ENCODE data around the gene ANGPTL2. TPM values are rescaled to one million over a fixed set of nuclear protein-coding genes. Genes with fewer than 3 reads are reported as not detected.

The ANGPTL2 gene
- total and polyA plus RNA-seq, 4 donors = 13.4 to 51.2 (median 40.7) TPM

GRCh38 chr9:127135056-127135745 is 12.8 kb upstream of the ANGPTL2 start:
- Histone ChIP-seq H3K27ac (ENCODE audit: low read depth in 1 of 2, low read length in 2 of 2) (peak overlapping the region in 1 of 2 donors; percentile 29), H3K4me3 (ENCODE audit: low read length in 2 of 2) (no peak overlapping the region), H3K9me3 (ENCODE audit: control insufficient read depth, low read length) (no peaks in the 10 kb centered on the region), H3K4me1 (ENCODE audit: control insufficient read depth in 1 of 2, insufficient read depth in 2 of 2, low read length in 2 of 2) (peaks cover 0 to 6% of the 10 kb centered on the region in 2 donors), H3K27me3 (ENCODE audit: control insufficient read depth in 1 of 2, insufficient read depth in 2 of 2, low read length in 1 of 2) (no peaks in the 10 kb centered on the region), H3K36me3 (ENCODE audit: control insufficient read depth in 1 of 2, insufficient read depth in 2 of 2, low read length in 1 of 2) (no peaks in the 10 kb centered on the region)
- WGBS, 2 donors = 46 to 55% methylated on average over 4 of the region's 4 CpGs
- ATAC-seq (ENCODE audit: low FRiP score) (no peak), DNase-seq (no peak)
- intact Hi-C loops (cut with DNase I) = loop anchor here in 1 of 2 donors (2.0 kb wide), 1 partner anchor 52 kb away; no protein-coding TSS in a partner anchor

DNA sequence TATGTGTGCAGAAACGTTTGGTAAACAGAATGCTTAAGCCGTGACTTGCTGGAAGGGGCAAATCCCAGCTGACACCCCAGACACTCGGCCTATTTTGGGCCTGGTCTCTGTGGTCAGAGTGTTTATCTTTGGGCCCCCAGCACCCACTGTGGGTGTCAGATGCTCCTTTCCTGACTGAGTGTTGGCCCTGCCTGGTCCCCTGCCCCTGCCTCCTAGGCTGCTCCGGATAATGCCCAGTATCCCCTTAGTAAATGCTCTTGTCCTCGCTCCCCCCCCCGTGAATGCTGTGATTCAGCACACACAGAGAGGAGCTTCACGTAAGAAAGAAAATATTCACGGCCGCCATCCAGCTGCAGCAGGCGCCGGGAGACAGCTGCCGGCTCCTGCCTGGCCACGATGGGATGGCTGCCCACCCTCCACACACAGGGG is 11.3 kb upstream of the ANGPTL2 start:
- 8 to 10% methylated on average over 13 of the region's 13 CpGs for WGBS, 2 donors
- Histone ChIP-seq H3K27me3 (ENCODE audit: control insufficient read depth in 1 of 2, insufficient read depth in 2 of 2, low read length in 1 of 2) (no peaks in the 10 kb centered on the region), H3K4me3 (ENCODE audit: low read length in 2 of 2) (no peak overlapping the region), H3K27ac (ENCODE audit: low read depth in 1 of 2, low read length in 2 of 2) (peak overlapping the region; percentile 37 to 94), H3K4me1 (ENCODE audit: control insufficient read depth in 1 of 2, insufficient read depth in 2 of 2, low read length in 2 of 2) (peaks cover 0 to 6% of the 10 kb centered on the region in 2 donors), H3K36me3 (ENCODE audit: control insufficient read depth in 1 of 2, insufficient read depth in 2 of 2, low read length in 1 of 2) (no peaks in the 10 kb centered on the region), H3K9me3 (ENCODE audit: control insufficient read depth, low read length) (no peaks in the 10 kb centered on the region)
- ATAC-seq (ENCODE audit: low FRiP score) = peak; percentile 58
- peak in 1 of 2 donors; percentile 83 for DNase-seq
- intact Hi-C loops (cut with DNase I) = loop anchor here in 1 of 2 donors (2.0 kb wide), 1 partner anchor 53 kb away; no protein-coding TSS in a partner anchor

- Histone ChIP-seq H3K4me3 (ENCODE audit: low read length in 2 of 2) (no peak overlapping the region), H3K9me3 (ENCODE audit: control insufficient read depth, low read length) (no peaks in the 10 kb centered on the region), H3K4me1 (ENCODE audit: control insufficient read depth in 1 of 2, insufficient read depth in 2 of 2, low read length in 2 of 2) (peaks cover 0 to 6% of the 10 kb centered on the region in 2 donors), H3K27ac (ENCODE audit: low read depth in 1 of 2, low read length in 2 of 2) (peak overlapping the region; percentile 37 to 94), H3K27me3 (ENCODE audit: control insufficient read depth in 1 of 2, insufficient read depth in 2 of 2, low read length in 1 of 2) (no peaks in the 10 kb centered on the region), H3K36me3 (ENCODE audit: control insufficient read depth in 1 of 2, insufficient read depth in 2 of 2, low read length in 1 of 2) (no peaks in the 10 kb centered on the region)
- WGBS, 2 donors = 34 to 37% methylated on average over 15 of the region's 15 CpGs
- intact Hi-C loops (cut with DNase I) = no loop called here
- peak; percentile 8 for ATAC-seq (ENCODE audit: low FRiP score)
- no peak for DNase-seq
Measured at GRCh38 chr9:127132921-127133647, 10.6 kb upstream of the ANGPTL2 start.

DNA sequence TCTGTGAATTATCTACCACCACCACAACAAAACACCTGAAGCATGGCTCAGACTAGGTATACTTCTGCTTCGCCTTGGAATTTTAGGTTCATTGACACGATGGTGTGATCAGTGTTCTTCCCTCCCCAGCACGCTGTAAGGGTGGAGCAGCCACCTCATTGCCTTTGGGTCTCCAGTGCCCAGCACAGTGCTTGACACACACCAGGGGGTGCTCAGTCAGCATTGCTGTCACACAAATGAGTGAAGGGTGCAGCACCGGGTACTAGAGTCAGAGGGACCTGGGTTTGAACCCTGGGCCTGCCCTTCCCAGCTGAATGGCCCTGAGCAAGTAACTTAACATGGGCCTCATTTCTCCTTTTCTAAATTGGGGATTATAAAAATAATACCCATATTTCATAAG is 9.9 kb upstream of the ANGPTL2 start:
- WGBS, 2 donors = 96 to 97% methylated on average over 4 of the region's 4 CpGs
- no peak for DNase-seq

GRCh38 chr9:127131871-127132270 is 9.4 kb upstream of the ANGPTL2 start:
- no peaks in the 10 kb centered on the region for H3K27me3 ChIP-seq (ENCODE audit: control insufficient read depth in 1 of 2, insufficient read depth in 2 of 2, low read length in 1 of 2)
- intact Hi-C loops (cut with DNase I) = no loop called here
- no peaks in the 10 kb centered on the region for H3K36me3 ChIP-seq (ENCODE audit: control insufficient read depth in 1 of 2, insufficient read depth in 2 of 2, low read length in 1 of 2)
- no peak overlapping the region for H3K4me3 ChIP-seq (ENCODE audit: low read length in 2 of 2)
- peaks cover 0 to 6% of the 10 kb centered on the region in 2 donors for H3K4me1 ChIP-seq (ENCODE audit: control insufficient read depth in 1 of 2, insufficient read depth in 2 of 2, low read length in 2 of 2)
- peak overlapping the region in 1 of 2 donors; percentile 31 for H3K27ac ChIP-seq (ENCODE audit: low read depth in 1 of 2, low read length in 2 of 2)
- WGBS, 2 donors = 55 to 58% methylated on average over 6 of the region's 6 CpGs
- no peak for DNase-seq
- H3K9me3 ChIP-seq (ENCODE audit: control insufficient read depth, low read length) = no peaks in the 10 kb centered on the region
- ATAC-seq (ENCODE audit: low FRiP score) = no peak

More for the DNA sequence above, 9.9 kb upstream of the ANGPTL2 start:
- peaks cover 0 to 6% of the 10 kb centered on the region in 2 donors for H3K4me1 ChIP-seq (ENCODE audit: control insufficient read depth in 1 of 2, insufficient read depth in 2 of 2, low read length in 2 of 2)
- peak overlapping the region in 1 of 2 donors; percentile 78 for H3K27ac ChIP-seq (ENCODE audit: low read depth in 1 of 2, low read length in 2 of 2)
- ATAC-seq (ENCODE audit: low FRiP score) = no peak
- intact Hi-C loops (cut with DNase I) = no loop called here
- no peaks in the 10 kb centered on the region for H3K36me3 ChIP-seq (ENCODE audit: control insufficient read depth in 1 of 2, insufficient read depth in 2 of 2, low read length in 1 of 2)
- H3K27me3 ChIP-seq (ENCODE audit: control insufficient read depth in 1 of 2, insufficient read depth in 2 of 2, low read length in 1 of 2) = no peaks in the 10 kb centered on the region
- H3K4me3 ChIP-seq (ENCODE audit: low read length in 2 of 2) = no peak overlapping the region
- H3K9me3 ChIP-seq (ENCODE audit: control insufficient read depth, low read length) = no peaks in the 10 kb centered on the region

DNA sequence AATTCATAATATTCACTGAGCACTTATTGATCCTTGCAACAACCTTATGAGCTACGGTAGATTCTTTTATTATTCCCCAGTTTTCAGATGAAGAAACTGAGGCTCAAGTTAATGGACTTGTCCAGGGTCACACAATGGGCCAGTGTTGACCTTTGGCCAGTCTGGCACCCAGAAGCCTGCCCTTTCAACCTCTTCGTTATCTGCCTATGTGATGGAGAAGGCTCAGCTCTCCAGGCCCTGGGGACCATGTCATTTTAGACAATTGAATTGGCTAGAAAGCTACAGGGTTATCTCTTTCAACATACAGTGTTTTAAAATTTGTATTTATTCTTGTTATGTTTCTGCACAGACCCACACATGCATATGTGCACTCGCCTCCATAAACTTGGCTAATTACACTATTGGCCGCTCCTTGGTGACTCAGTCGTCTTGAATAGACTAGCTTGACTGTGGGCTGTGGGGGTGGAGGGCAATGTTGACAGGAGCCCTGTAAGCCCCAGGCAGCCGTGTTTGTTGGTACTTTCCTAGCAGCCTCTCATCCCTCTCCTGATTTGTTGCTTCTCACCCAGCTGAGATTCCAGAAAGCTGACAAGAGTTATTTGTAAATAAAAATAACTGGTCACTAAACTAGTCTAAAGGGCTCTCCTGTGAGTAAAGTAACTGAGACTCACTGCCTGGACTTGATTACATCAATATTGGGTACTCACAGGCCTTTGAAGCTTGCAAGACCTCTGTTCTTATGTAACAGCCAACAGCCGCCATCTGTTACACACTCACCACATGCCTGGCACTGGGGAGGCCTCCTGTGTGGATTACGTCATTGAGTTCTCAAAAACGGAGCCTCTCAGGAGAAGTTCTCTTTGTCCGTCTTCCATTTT is 8.5 kb upstream of the ANGPTL2 start:
- H3K4me1 ChIP-seq (ENCODE audit: control insufficient read depth in 1 of 2, insufficient read depth in 2 of 2, low read length in 2 of 2) = peaks cover 0 to 6% of the 10 kb centered on the region in 2 donors
- H3K36me3 ChIP-seq (ENCODE audit: control insufficient read depth in 1 of 2, insufficient read depth in 2 of 2, low read length in 1 of 2) = no peaks in the 10 kb centered on the region
- H3K27ac ChIP-seq (ENCODE audit: low read depth in 1 of 2, low read length in 2 of 2) = peak overlapping the region in 1 of 2 donors; percentile 34
- ATAC-seq (ENCODE audit: low FRiP score) = no peak
- no peak overlapping the region for H3K4me3 ChIP-seq (ENCODE audit: low read length in 2 of 2)
- no peak for DNase-seq
- intact Hi-C loops (cut with DNase I) = no loop called here
- 65 to 70% methylated on average over 10 of the region's 10 CpGs for WGBS, 2 donors
- H3K27me3 ChIP-seq (ENCODE audit: control insufficient read depth in 1 of 2, insufficient read depth in 2 of 2, low read length in 1 of 2) = no peaks in the 10 kb centered on the region
- H3K9me3 ChIP-seq (ENCODE audit: control insufficient read depth, low read length) = no peaks in the 10 kb centered on the region

DNA sequence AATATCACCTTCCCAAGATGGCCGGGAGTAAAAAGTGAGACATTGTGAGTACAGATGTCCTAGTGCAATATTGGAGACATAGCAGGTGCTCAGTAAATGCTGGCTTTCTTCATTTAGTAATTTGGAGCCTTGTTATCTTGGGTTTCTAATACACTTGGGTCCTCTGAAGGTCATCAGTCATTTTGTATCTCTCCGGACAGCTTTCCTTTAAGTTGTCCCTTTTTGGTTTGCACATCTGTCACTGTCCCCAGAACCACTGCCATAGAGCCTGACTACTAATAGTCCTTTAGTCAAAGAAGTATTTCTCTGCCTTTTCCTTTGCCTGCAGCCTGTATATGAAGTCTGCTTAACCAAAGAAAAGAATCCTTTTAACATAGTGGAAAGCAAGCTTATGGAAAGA is 7.8 kb upstream of the ANGPTL2 start:
- 96 to 97% methylated on average over 2 of the region's 2 CpGs for WGBS, 2 donors

DNA sequence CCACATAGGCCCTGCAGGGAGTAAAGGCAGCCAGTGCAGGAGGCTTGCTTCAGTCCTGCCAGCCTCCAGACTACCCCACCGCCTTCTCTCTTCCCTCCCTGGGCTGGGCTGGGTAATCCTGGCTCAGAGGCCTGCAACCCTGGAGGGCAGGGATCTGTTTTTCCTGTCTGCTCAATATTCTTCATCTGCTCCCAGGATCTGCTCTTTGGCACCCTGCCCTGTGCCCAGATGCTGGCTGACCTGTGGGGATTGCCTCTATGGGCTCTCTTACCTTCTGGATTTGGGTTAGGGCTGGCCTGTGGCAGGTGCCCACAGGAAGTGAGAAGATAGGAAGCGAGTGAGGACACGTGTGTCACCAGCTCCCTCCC is 7.3 kb upstream of the ANGPTL2 start:
- Histone ChIP-seq H3K27me3 (ENCODE audit: control insufficient read depth in 1 of 2, insufficient read depth in 2 of 2, low read length in 1 of 2) (no peaks in the 10 kb centered on the region), H3K27ac (ENCODE audit: low read depth in 1 of 2, low read length in 2 of 2) (no peak overlapping the region), H3K4me1 (ENCODE audit: control insufficient read depth in 1 of 2, insufficient read depth in 2 of 2, low read length in 2 of 2) (peaks cover 0 to 2% of the 10 kb centered on the region in 2 donors), H3K36me3 (ENCODE audit: control insufficient read depth in 1 of 2, insufficient read depth in 2 of 2, low read length in 1 of 2) (no peaks in the 10 kb centered on the region), H3K4me3 (ENCODE audit: low read length in 2 of 2) (no peak overlapping the region), H3K9me3 (ENCODE audit: control insufficient read depth, low read length) (no peaks in the 10 kb centered on the region)
- DNase-seq (no peak), ATAC-seq (ENCODE audit: low FRiP score) (no peak)
- intact Hi-C loops (cut with DNase I) = loop anchor here in 1 of 2 donors (10.0 kb wide), 1 partner anchor 165 kb away; no protein-coding TSS in a partner anchor
- WGBS, 2 donors = 89 to 91% methylated on average over 3 of the region's 3 CpGs

More for the DNA sequence above, 7.8 kb upstream of the ANGPTL2 start:
- Histone ChIP-seq H3K27ac (ENCODE audit: low read depth in 1 of 2, low read length in 2 of 2) (no peak overlapping the region), H3K4me1 (ENCODE audit: control insufficient read depth in 1 of 2, insufficient read depth in 2 of 2, low read length in 2 of 2) (peaks cover 0 to 6% of the 10 kb centered on the region in 2 donors), H3K36me3 (ENCODE audit: control insufficient read depth in 1 of 2, insufficient read depth in 2 of 2, low read length in 1 of 2) (no peaks in the 10 kb centered on the region), H3K27me3 (ENCODE audit: control insufficient read depth in 1 of 2, insufficient read depth in 2 of 2, low read length in 1 of 2) (no peaks in the 10 kb centered on the region), H3K9me3 (ENCODE audit: control insufficient read depth, low read length) (no peaks in the 10 kb centered on the region), H3K4me3 (ENCODE audit: low read length in 2 of 2) (no peak overlapping the region)
- intact Hi-C loops (cut with DNase I) = no loop called here
- DNase-seq (no peak), ATAC-seq (ENCODE audit: low FRiP score) (no peak)
